HG02623 (cell line): ENCODE results near the gene LRRC18.

Experiments used
- ATAC-seq: cut with Tn5 transposase; IDR thresholded peaks from one replicate; pipeline ENCODE4 v1.9.1; 2021; ENCODE audit warnings: moderate library complexity; ENCODE audit not compliant: unreplicated experiment

Gene LRRC18

DNA sequence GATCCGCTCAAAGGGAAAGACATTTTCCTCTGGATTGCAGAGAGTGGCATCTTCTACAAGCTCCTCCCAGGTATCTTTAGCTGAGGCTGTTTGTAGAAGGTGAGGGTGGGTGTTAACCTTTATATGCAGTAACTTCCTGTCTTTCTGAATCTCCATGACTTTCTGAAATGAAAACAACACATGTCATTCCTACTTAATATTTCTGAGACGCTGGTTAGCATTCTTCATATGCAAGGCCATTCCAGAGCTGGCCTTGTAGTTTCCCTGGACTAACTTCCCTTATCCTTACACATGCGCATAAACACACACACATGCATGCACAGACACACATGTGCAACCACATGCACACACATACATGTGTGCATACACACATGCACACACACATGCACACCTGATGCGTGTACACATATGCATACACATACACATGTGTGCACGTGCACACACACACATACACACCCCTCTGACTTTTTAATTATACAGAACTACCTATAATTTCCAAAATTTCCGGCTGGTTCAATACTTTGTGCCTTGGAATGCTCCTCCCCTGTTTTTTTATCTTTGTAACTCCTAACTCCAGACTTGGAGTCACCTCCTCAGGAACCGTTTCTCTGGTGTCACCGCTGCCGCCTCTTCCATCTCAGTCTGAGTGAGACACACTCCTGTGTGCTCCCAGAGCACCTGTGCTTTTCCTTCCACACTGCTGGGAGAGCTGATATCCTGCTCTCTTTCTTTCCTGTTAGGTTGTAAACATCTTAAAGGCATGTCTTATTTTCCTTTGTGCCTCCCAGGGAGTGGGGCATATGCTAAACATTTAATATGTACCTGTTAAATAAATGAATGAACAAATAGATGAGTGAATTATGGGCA is 55.2 kb downstream of the LRRC18 start:
- no peak for ATAC-seq

DNA sequence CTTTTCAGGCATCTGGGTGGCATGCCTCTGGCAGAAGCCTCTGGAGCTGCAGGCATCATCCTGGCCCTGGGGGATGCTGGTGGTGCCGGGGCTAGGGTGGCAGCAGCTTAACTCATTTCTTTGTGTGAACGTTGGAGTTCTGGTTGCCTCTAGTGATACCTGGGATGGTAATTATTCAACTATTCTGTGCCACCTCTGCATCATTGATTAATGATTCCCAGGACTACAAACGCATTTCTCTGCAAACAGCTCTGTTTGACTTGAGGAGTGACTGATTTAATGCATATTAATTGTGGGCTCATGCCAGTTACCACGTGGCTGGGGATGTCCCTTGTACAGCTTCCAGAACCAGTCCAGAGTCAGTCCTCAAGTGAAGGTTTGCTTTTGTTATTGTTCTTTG is 55.9 kb downstream of the LRRC18 start:
- ATAC-seq: no peak

DNA sequence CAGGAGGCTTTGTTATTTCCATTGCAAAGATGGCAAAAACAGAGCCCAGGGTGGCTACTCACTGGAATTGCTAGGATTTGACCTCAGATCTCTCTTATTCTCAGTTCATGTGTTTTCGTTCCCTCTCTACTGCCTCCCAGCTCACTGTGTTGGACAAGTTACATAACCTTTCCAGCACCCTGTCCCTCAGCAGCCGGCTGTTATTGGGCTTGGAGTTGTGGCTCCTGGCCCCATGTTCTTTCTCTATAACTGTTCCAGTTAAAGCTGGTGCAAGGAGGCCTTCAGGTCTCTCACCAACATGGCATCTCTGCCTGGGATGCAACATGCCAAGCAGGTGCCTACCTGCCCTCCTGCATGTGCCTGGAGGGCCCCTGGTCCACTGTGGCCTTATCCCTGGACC is 56.8 kb downstream of the LRRC18 start:
- no peak for ATAC-seq

DNA sequence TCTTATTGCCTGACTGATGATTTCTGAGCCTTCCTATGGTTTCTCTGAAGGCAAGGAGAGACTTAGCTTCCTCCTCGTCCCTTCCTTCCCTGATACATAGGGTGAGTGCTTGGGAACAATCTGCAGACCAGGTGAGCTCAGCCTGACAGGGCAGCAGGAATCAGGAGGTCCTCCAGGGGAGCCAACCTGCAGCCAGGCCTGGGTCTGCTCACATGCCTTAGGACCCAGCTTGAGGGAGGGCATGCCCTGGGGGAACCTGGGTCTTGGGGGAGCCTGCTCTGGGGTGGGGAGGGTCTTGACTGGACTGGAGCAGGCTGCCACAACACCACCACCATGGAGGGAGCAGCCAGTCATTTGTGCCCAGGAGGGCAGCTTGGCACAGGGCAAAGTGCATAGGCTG is 57.7 kb downstream of the LRRC18 start:
- ATAC-seq: no peak

DNA sequence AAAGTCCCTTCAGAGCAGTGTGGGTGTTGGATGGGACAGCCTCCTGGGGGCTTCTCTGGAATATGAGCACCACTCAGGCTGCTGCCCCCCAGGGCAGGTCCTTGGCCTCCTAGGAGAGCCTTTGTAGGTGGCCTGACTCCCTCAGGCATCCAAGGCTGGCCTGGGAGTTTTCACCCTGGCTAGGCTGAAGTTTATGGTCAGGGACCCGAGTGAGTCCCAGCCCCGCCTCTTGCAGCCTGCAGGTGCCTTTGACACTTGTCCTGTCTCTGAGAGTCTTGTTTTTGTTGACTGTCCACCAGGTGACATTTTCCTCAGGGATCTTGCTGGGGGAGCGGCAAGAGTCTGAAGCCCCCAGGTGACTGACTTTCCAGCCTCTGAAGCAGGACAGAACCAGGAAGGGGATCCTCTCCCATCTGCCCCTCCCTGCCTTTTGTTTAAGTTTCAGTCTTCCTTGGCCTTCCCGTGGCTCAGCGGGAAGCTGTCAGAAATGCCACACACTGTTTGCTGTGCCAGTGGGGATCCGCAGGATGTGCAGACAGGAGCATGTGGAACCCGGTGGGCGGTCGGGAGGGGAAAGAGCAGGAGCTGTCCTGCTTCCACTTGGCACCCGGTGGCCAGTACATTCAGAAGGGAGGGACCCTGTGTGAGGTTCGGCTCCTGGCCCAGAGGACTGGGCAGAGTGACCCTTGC is 59.5 kb downstream of the LRRC18 start:
- ATAC-seq: no peak

DNA sequence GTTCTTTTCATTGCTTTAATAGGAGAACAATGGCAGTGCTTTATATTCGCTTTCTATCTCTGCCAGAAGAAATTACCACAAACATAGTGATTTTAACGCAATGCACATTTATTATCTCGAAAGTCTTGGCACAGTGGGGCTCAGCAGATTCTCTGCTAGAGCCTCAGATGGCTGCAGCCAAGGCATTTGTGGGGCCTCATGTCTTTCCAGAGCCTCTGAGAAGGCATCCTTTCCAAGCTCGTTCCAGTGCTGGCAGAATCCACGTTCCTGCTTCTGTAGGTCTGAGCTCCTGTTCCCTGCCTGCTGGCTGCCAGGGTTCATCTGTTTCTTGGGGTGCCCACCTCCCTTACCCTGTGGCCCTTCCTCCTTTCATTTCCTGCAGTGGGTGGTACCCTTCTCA is 60.2 kb downstream of the LRRC18 start:
- ATAC-seq: no peak

DNA sequence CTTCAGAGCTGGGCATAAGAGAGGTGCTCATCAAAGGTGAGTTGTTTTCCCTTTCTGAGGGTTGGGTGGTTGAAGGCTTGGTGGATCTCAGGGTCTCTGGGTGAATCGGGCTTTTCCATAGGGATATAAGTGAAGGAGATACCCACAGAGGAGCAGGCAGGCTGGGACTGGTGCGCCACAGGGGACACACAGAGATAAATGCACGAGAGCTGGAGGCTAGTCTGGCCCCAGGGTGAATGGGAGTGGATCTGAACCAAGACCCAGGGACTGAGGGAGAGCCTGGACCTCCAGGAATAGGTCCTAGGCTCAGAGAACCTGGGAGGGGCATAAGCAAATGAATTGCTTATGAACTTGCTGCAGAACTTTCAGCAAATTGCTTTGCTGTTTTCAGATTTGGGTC is 61.5 kb downstream of the LRRC18 start:
- ATAC-seq: no peak

DNA sequence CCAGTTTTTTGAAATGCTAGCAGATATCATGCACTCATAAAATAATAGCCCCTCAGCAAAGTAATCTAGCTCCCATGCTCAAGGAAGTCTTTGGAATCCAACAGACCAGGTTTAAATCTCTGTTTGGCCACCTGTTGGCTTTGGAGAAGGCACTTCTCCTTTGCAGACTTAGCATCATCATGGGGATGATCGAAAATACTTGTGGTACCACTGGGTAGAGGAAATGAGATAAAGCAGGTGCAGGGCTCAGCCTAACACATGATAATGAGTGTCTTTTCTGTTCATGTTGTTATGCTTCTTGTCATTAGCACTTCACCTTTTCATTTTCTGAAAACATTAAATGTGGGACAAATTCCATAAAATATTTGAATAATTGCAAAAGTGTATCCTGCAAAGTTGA is 67.4 kb downstream of the LRRC18 start:
- ATAC-seq: no peak
